ENCODE measurements around the gene UXS1.

- TF ChIP-seq CTCF (IDR thresholded peaks at IDR 0.05; ENCODE audit: insufficient read depth, low read depth, low read length) (no peak), EZH2 (IDR thresholded peaks at IDR 0.05; ENCODE audit: insufficient read depth, low read length) (no peak)
Measured at GRCh38 chr2:106208874-106209273, 14.8 kb upstream of the UXS1 start.
